GM23338 (cell line): ENCODE measurements around the gene PTGIS. TPM values are rescaled to one million over a fixed set of nuclear protein-coding genes. Genes with fewer than 3 reads are reported as not detected.

Source experiments
- ATAC-seq: fragments of 200-7000 bp; cut with Tn5 transposase; 3 replicates; pipeline ENCODE4 v1.9.1; 2020
- DNase-seq: peaks from one replicate; pipeline ENCODE4 v3.0.0-alpha.2; 2015; ENCODE audit warnings: low spot score
- H2AFZ ChIP-seq: fragments of 200-600 bp; sonication (generic); 2 replicates; pipeline ENCODE4 v1.8.0; 2016; ENCODE audit warnings: antibody characterized with exemption, mild to moderate bottlenecking, moderate library complexity
- H3F3A ChIP-seq: fragments of 200-600 bp; sonication (generic); replicated peaks from 2 replicates; pipeline ENCODE4 v1.8.0; 2017; ENCODE audit warnings: antibody characterized with exemption, mixed run types, low read depth
- H3K27ac ChIP-seq: fragments of 200-600 bp; sonication (generic); 2 replicates; pipeline ENCODE4 v1.6.1; 2016; ENCODE audit warnings: low read depth
- H3K27me3 ChIP-seq: fragments of 200-600 bp; sonication (generic); 2 replicates; pipeline ENCODE4 v1.8.0; 2016; ENCODE audit warnings: mild to moderate bottlenecking, mixed run types, moderate library complexity; ENCODE audit not compliant: insufficient read depth
- H3K36me3 ChIP-seq: fragments of 200-600 bp; sonication (generic); 2 replicates; pipeline ENCODE4 v1.8.0; 2016; ENCODE audit warnings: mild to moderate bottlenecking; ENCODE audit not compliant: insufficient read depth
- H3K4me1 ChIP-seq: fragments of 200-600 bp; sonication (generic); 2 replicates; pipeline ENCODE4 v1.8.0; 2016; ENCODE audit warnings: mild to moderate bottlenecking, moderate library complexity; ENCODE audit not compliant: insufficient read depth
- H3K4me2 ChIP-seq: fragments of 200-600 bp; sonication (generic); 2 replicates; pipeline ENCODE4 v1.7.1; 2017; ENCODE audit warnings: mixed run types
- H3K4me3 ChIP-seq: fragments of 200-600 bp; sonication (generic); 2 replicates; pipeline ENCODE4 v1.6.1; 2016; ENCODE audit warnings: mixed run types
- H3K79me2 ChIP-seq: fragments of 200-600 bp; sonication (generic); replicated peaks from 2 replicates; pipeline ENCODE4 v1.8.0; 2017; ENCODE audit warnings: mild to moderate bottlenecking; ENCODE audit not compliant: insufficient read depth
- H3K9me2 ChIP-seq: fragments of 200-600 bp; sonication (generic); 2 replicates; pipeline ENCODE4 v1.8.0; 2017; ENCODE audit not compliant: insufficient read depth
- H4K20me1 ChIP-seq: fragments of 200-600 bp; sonication (generic); replicated peaks from 2 replicates; pipeline ENCODE4 v1.8.0; 2017; ENCODE audit warnings: mild to moderate bottlenecking; ENCODE audit not compliant: insufficient read depth
- H3K27ac Mint-ChIP-seq: 2 replicates; pipeline ENCODE4 v1.8.0; 2020; ENCODE audit warnings: inconsistent platforms, mild to moderate bottlenecking, moderate library complexity, mixed read lengths
- H3K27me3 Mint-ChIP-seq: 3 replicates; pipeline ENCODE4 v1.8.0; 2022; ENCODE audit warnings: low read depth, mild to moderate bottlenecking, moderate library complexity, mixed read lengths, inconsistent platforms; ENCODE audit not compliant: insufficient read depth, poor library complexity
- H3K36me3 Mint-ChIP-seq: 3 replicates; pipeline ENCODE4 v1.8.0; 2021; ENCODE audit warnings: low read depth, mild to moderate bottlenecking, inconsistent platforms, moderate library complexity, mixed read lengths
- H3K4me1 Mint-ChIP-seq: 3 replicates; pipeline ENCODE4 v1.8.0; 2020; ENCODE audit warnings: mild to moderate bottlenecking, inconsistent platforms, mixed read lengths
- H3K4me3 Mint-ChIP-seq: 3 replicates; pipeline ENCODE4 v1.8.0; 2021; ENCODE audit warnings: moderate library complexity, mild to moderate bottlenecking, inconsistent platforms, mixed read lengths
- H3K9me3 Mint-ChIP-seq: 3 replicates; pipeline ENCODE4 v1.8.0; 2020; ENCODE audit warnings: moderate library complexity, mild to moderate bottlenecking, inconsistent platforms, mixed read lengths
- CREB1 ChIP-seq: fragments of 250-450 bp; sonication (Bioruptor Pico); IDR thresholded peaks from 2 replicates; pipeline ENCODE4 v1.5.0; 2020; ENCODE audit warnings: low read depth, mild to moderate bottlenecking, moderate library complexity
- EZH2 ChIP-seq: fragments of 200-600 bp; sonication (generic); IDR thresholded peaks from one replicate; pipeline ENCODE4 v1.8.0; 2017; ENCODE audit warnings: antibody characterized with exemption, mild to moderate bottlenecking, low read depth; ENCODE audit not compliant: unreplicated experiment
- EZH2phosphoT487 ChIP-seq: fragments of 200-600 bp; sonication (generic); IDR thresholded peaks from one replicate; pipeline ENCODE4 v1.8.1; 2018; ENCODE audit warnings: antibody characterized with exemption; ENCODE audit not compliant: unreplicated experiment
- JUNB ChIP-seq: IDR thresholded peaks from one replicate; pipeline ENCODE4 v1.6.1; 2016; ENCODE audit warnings: antibody characterized with exemption; ENCODE audit not compliant: unreplicated experiment
- NANOG ChIP-seq: IDR thresholded peaks from 2 replicates; pipeline ENCODE4 v1.6.1; 2016; ENCODE audit warnings: antibody characterized with exemption, borderline replicate concordance
- POLR2AphosphoS5 ChIP-seq: IDR thresholded peaks from 2 replicates; pipeline ENCODE4 v1.6.1; 2016; ENCODE audit warnings: antibody characterized with exemption, low read depth
- STAT1 ChIP-seq: IDR thresholded peaks from one replicate; pipeline ENCODE4 v1.6.1; 2016; ENCODE audit warnings: antibody characterized with exemption; ENCODE audit not compliant: unreplicated experiment
- ZNF331 ChIP-seq: fragments of 250-450 bp; sonication (Bioruptor Pico); IDR thresholded peaks from 2 replicates; pipeline ENCODE4 v1.5.0; 2020; ENCODE audit warnings: low read depth, mild to moderate bottlenecking, moderate library complexity
- polyA plus RNA-seq: library from polyadenylated mRNA; unstranded; fragments of >200 nt; fragmentation: Nextera tagmentation; extraction: Ambion mirVana; gene quantifications from 2 replicates; pipeline ENCODE4 v1.2.1, GENCODE V29; 2016
- total RNA-seq: library from RNA; depleted of rRNA; stranded (reverse); fragments of >200 nt; shearing (Covaris generic); gene quantifications from 2 replicates; pipeline ENCODE4 v1.2.3, GENCODE V29; 2014
- TF ChIP-seq, protein P1 (sequence below): fragments of 250-450 bp; sonication (Bioruptor Pico); IDR thresholded peaks from 2 replicates; pipeline ENCODE4 v1.5.0; 2020; ENCODE audit warnings: mild to moderate bottlenecking, moderate library complexity
- TF ChIP-seq, protein P2 (sequence below), 2 experiments: fragments of 200-600 bp in 1 of 2; sonication (generic) in 1 of 2; conservative IDR thresholded peaks; 2 replicates each; pipeline versions ENCODE4 v1.5.1 to v1.6.1; 2016 to 2017; ENCODE audit warnings: antibody characterized with exemption in 2 of 2, low read depth in 2 of 2, mild to moderate bottlenecking in 2 of 2, moderate library complexity in 1 of 2
- TF ChIP-seq, protein P3 (sequence below): IDR thresholded peaks from one replicate; pipeline ENCODE4 v1.6.1; 2018; ENCODE audit warnings: antibody characterized with exemption; ENCODE audit not compliant: unreplicated experiment

The PTGIS gene
- total and polyA plus RNA-seq, 2 experiments from 2014 or later, result 6.6 to 28.7 TPM

DNA sequence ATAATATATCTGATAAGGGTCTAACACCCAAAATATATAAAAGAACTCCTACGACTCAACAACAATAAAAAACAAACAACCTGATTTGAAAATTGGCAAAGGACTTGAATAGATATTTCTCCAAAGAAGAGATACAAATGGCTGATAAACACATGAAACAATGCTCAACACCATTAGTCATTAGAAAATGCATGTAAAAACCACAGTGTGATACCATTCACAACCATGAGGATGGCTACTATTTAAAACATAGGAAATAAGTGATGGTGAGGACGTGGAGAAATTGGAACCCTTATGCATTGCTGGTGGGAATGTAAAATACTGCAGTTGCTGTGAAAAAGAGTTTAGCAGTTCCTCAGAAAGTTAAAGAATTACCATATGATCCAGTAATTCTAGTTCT lies 41.4 kb downstream of the PTGIS start:
- Histone ChIP-seq H3K4me1 (no peaks in the 10 kb centered on the region), H3K27me3 (no peaks in the 10 kb centered on the region), H3K4me3 (no peak overlapping the region), H3K4me2 (no peak overlapping the region), H2AFZ (no peak overlapping the region), H4K20me1 (no peaks in the 10 kb centered on the region), H3K9me2 (no peaks in the 10 kb centered on the region), H3K79me2 (no peaks in the 10 kb centered on the region), H3K36me3 (no peaks in the 10 kb centered on the region; the same call in 1 of the 2 replicates), H3K27ac (no peak overlapping the region), H3F3A (no peaks in the 10 kb centered on the region)
- H3K9me3 Mint-ChIP-seq, result peaks cover 6% of the 10 kb centered on the region; the same call in 2 of the 3 replicates
- H3K27ac Mint-ChIP-seq, result no peak overlapping the region
- peaks cover 3% of the 10 kb centered on the region for H3K27me3 Mint-ChIP-seq
- no peaks in the 10 kb centered on the region; the same call in 2 of the 3 replicates for H3K4me1 Mint-ChIP-seq
- no peak for DNase-seq
- H3K4me3 Mint-ChIP-seq, result no peak overlapping the region
- TF ChIP-seq, protein P1, sequence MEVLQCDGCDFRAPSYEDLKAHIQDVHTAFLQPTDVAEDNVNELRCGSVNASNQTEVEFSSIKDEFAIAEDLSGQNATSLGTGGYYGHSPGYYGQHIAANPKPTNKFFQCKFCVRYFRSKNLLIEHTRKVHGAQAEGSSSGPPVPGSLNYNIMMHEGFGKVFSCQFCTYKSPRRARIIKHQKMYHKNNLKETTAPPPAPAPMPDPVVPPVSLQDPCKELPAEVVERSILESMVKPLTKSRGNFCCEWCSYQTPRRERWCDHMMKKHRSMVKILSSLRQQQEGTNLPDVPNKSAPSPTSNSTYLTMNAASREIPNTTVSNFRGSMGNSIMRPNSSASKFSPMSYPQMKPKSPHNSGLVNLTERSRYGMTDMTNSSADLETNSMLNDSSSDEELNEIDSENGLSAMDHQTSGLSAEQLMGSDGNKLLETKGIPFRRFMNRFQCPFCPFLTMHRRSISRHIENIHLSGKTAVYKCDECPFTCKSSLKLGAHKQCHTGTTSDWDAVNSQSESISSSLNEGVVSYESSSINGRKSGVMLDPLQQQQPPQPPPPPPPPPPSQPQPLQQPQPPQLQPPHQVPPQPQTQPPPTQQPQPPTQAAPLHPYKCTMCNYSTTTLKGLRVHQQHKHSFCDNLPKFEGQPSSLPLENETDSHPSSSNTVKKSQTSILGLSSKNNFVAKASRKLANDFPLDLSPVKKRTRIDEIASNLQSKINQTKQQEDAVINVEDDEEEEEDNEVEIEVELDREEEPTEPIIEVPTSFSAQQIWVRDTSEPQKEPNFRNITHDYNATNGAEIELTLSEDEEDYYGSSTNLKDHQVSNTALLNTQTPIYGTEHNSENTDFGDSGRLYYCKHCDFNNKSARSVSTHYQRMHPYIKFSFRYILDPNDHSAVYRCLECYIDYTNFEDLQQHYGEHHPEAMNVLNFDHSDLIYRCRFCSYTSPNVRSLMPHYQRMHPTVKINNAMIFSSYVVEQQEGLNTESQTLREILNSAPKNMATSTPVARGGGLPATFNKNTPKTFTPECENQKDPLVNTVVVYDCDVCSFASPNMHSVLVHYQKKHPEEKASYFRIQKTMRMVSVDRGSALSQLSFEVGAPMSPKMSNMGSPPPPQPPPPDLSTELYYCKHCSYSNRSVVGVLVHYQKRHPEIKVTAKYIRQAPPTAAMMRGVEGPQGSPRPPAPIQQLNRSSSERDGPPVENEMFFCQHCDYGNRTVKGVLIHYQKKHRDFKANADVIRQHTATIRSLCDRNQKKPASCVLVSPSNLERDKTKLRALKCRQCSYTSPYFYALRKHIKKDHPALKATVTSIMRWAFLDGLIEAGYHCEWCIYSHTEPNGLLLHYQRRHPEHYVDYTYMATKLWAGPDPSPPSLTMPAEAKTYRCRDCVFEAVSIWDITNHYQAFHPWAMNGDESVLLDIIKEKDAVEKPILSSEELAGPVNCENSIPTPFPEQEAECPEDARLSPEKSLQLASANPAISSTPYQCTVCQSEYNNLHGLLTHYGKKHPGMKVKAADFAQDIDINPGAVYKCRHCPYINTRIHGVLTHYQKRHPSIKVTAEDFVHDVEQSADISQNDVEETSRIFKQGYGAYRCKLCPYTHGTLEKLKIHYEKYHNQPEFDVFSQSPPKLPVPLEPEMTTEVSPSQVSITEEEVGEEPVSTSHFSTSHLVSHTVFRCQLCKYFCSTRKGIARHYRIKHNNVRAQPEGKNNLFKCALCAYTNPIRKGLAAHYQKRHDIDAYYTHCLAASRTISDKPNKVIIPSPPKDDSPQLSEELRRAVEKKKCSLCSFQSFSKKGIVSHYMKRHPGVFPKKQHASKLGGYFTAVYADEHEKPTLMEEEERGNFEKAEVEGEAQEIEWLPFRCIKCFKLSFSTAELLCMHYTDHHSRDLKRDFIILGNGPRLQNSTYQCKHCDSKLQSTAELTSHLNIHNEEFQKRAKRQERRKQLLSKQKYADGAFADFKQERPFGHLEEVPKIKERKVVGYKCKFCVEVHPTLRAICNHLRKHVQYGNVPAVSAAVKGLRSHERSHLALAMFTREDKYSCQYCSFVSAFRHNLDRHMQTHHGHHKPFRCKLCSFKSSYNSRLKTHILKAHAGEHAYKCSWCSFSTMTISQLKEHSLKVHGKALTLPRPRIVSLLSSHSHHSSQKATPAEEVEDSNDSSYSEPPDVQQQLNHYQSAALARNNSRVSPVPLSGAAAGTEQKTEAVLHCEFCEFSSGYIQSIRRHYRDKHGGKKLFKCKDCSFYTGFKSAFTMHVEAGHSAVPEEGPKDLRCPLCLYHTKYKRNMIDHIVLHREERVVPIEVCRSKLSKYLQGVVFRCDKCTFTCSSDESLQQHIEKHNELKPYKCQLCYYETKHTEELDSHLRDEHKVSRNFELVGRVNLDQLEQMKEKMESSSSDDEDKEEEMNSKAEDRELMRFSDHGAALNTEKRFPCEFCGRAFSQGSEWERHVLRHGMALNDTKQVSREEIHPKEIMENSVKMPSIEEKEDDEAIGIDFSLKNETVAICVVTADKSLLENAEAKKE (CRISPR knock-in tag), result no peak
- TF ChIP-seq ZNF331 (CRISPR knock-in tag) (no peak), STAT1 (no peak), EZH2phosphoT487 (no peak)
- no peak for ATAC-seq
- peaks cover 42% of the 10 kb centered on the region for H3K36me3 Mint-ChIP-seq

DNA sequence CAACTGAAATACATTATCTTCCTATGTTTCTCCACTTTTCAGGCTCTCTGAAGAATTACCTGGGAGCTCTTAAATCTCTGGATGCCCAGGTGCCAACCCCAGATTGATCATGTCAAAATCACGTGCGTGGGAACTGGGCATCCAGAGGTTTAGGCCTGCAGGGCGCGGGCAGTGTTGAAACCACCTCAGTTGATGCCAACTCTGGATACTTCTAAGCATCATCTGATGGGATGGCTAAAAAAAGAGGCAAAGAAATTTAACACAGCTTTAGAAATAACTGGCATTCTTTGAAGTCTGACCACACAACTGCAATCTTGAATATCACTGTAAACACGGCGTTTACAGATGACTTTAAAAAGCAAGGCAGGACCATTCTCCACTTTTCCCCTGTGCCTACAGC lies 41.9 kb downstream of the PTGIS start:
- H3K4me3 ChIP-seq, result no peak overlapping the region
- H3K4me2 ChIP-seq, result no peak overlapping the region
- H3K9me3 Mint-ChIP-seq, result peaks cover 6% of the 10 kb centered on the region; the same call in 2 of the 3 replicates
- H3K36me3 Mint-ChIP-seq, result peaks cover 43% of the 10 kb centered on the region
- no peaks in the 10 kb centered on the region for H4K20me1 ChIP-seq
- H3K79me2 ChIP-seq, result no peaks in the 10 kb centered on the region
- H3K27ac Mint-ChIP-seq, result no peak overlapping the region
- no peaks in the 10 kb centered on the region for H3F3A ChIP-seq
- H3K4me1 Mint-ChIP-seq, result no peaks in the 10 kb centered on the region; the same call in 2 of the 3 replicates
- H2AFZ ChIP-seq, result no peak overlapping the region
- H3K27me3 ChIP-seq, result no peaks in the 10 kb centered on the region
- H3K4me1 ChIP-seq, result no peaks in the 10 kb centered on the region
- DNase-seq (no peak), ATAC-seq (no peak)
- H3K36me3 ChIP-seq, result no peaks in the 10 kb centered on the region; the same call in 1 of the 2 replicates
- H3K4me3 Mint-ChIP-seq, result no peak overlapping the region
- H3K27me3 Mint-ChIP-seq, result peaks cover 5% of the 10 kb centered on the region
- H3K9me2 ChIP-seq, result no peaks in the 10 kb centered on the region
- H3K27ac ChIP-seq, result no peak overlapping the region
- TF ChIP-seq POLR2AphosphoS5, result no peak
- TF ChIP-seq, protein P2, sequence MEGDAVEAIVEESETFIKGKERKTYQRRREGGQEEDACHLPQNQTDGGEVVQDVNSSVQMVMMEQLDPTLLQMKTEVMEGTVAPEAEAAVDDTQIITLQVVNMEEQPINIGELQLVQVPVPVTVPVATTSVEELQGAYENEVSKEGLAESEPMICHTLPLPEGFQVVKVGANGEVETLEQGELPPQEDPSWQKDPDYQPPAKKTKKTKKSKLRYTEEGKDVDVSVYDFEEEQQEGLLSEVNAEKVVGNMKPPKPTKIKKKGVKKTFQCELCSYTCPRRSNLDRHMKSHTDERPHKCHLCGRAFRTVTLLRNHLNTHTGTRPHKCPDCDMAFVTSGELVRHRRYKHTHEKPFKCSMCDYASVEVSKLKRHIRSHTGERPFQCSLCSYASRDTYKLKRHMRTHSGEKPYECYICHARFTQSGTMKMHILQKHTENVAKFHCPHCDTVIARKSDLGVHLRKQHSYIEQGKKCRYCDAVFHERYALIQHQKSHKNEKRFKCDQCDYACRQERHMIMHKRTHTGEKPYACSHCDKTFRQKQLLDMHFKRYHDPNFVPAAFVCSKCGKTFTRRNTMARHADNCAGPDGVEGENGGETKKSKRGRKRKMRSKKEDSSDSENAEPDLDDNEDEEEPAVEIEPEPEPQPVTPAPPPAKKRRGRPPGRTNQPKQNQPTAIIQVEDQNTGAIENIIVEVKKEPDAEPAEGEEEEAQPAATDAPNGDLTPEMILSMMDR (conservative IDR thresholded peaks at IDR 0.05; ENCODE audit: low read depth in 2 of 2), result no peak
- no peak for TF ChIP-seq STAT1
- TF ChIP-seq JUNB, result no peak
- no peak for TF ChIP-seq CREB1 (CRISPR knock-in tag)
- no peak for TF ChIP-seq NANOG
- no peak for TF ChIP-seq EZH2phosphoT487
- TF ChIP-seq, protein P3, sequence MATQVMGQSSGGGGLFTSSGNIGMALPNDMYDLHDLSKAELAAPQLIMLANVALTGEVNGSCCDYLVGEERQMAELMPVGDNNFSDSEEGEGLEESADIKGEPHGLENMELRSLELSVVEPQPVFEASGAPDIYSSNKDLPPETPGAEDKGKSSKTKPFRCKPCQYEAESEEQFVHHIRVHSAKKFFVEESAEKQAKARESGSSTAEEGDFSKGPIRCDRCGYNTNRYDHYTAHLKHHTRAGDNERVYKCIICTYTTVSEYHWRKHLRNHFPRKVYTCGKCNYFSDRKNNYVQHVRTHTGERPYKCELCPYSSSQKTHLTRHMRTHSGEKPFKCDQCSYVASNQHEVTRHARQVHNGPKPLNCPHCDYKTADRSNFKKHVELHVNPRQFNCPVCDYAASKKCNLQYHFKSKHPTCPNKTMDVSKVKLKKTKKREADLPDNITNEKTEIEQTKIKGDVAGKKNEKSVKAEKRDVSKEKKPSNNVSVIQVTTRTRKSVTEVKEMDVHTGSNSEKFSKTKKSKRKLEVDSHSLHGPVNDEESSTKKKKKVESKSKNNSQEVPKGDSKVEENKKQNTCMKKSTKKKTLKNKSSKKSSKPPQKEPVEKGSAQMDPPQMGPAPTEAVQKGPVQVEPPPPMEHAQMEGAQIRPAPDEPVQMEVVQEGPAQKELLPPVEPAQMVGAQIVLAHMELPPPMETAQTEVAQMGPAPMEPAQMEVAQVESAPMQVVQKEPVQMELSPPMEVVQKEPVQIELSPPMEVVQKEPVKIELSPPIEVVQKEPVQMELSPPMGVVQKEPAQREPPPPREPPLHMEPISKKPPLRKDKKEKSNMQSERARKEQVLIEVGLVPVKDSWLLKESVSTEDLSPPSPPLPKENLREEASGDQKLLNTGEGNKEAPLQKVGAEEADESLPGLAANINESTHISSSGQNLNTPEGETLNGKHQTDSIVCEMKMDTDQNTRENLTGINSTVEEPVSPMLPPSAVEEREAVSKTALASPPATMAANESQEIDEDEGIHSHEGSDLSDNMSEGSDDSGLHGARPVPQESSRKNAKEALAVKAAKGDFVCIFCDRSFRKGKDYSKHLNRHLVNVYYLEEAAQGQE, result no peak
- TF ChIP-seq EZH2, result no peak
